ENCODE measurements around the gene INSC.

- TF ChIP-seq CTCF (conservative IDR thresholded peaks at IDR 0.05; ENCODE audit: low read depth, low read length) = no peak
- no peak for TF ChIP-seq EZH2 (IDR thresholded peaks at IDR 0.05; ENCODE audit: low read length, unreplicated experiment)
- no peak for TF ChIP-seq EZH2phosphoT487 (IDR thresholded peaks at IDR 0.05; ENCODE audit: borderline replicate concordance, low read length)
Measured at GRCh38 chr11:15175831-15176230, 61.1 kb downstream of the INSC start.
